Measurements from ENCODE around the gene OTOP2. TPM values are rescaled to one million over a fixed set of nuclear protein-coding genes. Genes with fewer than 3 reads are reported as not detected.

The OTOP2 gene
- total RNA-seq, 1 donor from 2014 or later = not detected

GRCh38 chr17:74923538-74924249, 379 bp upstream of the OTOP2 start:
- DNase-seq (ENCODE audit: low read depth in 2 of 2) = peak; percentile 16 to 57

- DNase-seq (ENCODE audit: low read depth in 2 of 2) = no peak
Observed at GRCh38 chr17:74925242-74925641, 1.2 kb downstream of the OTOP2 start.

GRCh38 chr17:74928786-74929185, 4.7 kb downstream of the OTOP2 start:
- DNase-seq (ENCODE audit: low read depth in 2 of 2) = no peak

GRCh38 chr17:74930535-74931036, 6.5 kb downstream of the OTOP2 start:
- no peak for DNase-seq (ENCODE audit: low read depth in 2 of 2)

- DNase-seq (ENCODE audit: low read depth in 2 of 2) = no peak
Observed at GRCh38 chr17:74935048-74935447, 11.0 kb downstream of the OTOP2 start.

- DNase-seq (ENCODE audit: low read depth in 2 of 2) = no peak
Observed at GRCh38 chr17:74935585-74936469, 11.8 kb downstream of the OTOP2 start, which contains the start of gene OTOP3. TSS of gene OTOP3 (plus strand) at chr17:74935898. CDS start at chr17:74935922, 24 bp downstream.

- DNase-seq (ENCODE audit: low read depth in 2 of 2) = no peak
Observed at GRCh38 chr17:74936470-74936799, 12.4 kb downstream of the OTOP2 start.

- DNase-seq (ENCODE audit: low read depth in 2 of 2) = no peak
Observed at GRCh38 chr17:74937064-74938051, 13.3 kb downstream of the OTOP2 start.

- no peak for DNase-seq (ENCODE audit: low read depth in 2 of 2)
Observed at GRCh38 chr17:74938194-74938950, 14.3 kb downstream of the OTOP2 start.

- DNase-seq (ENCODE audit: low read depth in 2 of 2) = no peak
Observed at GRCh38 chr17:74939534-74939933, 15.5 kb downstream of the OTOP2 start.

- no peak for DNase-seq (ENCODE audit: low read depth in 2 of 2)
Observed at GRCh38 chr17:74941128-74941725, 17.2 kb downstream of the OTOP2 start.

- no peak for DNase-seq (ENCODE audit: low read depth in 2 of 2)
Observed at GRCh38 chr17:74943808-74944522, 19.9 kb downstream of the OTOP2 start.

- no peak for DNase-seq (ENCODE audit: low read depth in 2 of 2)
Observed at GRCh38 chr17:74945543-74945942, 21.5 kb downstream of the OTOP2 start.

- no peak for DNase-seq (ENCODE audit: low read depth in 2 of 2)
Observed at GRCh38 chr17:74946641-74947040, 22.6 kb downstream of the OTOP2 start.

GRCh38 chr17:74947041-74947754, 23.1 kb downstream of the OTOP2 start:
- no peak for DNase-seq (ENCODE audit: low read depth in 2 of 2)

GRCh38 chr17:74949455-74950115, 25.5 kb downstream of the OTOP2 start:
- DNase-seq (ENCODE audit: low read depth in 2 of 2) = no peak

GRCh38 chr17:74950207-74950606, 26.1 kb downstream of the OTOP2 start:
- DNase-seq (ENCODE audit: low read depth in 2 of 2) = no peak

- no peak for DNase-seq (ENCODE audit: low read depth in 2 of 2)
Observed at GRCh38 chr17:74951065-74951464, 27.0 kb downstream of the OTOP2 start.
